LNCAP (cell line): ENCODE results near the gene RNF111.

ENCODE experiments used
- CTCF ChIP-seq: fragments of 450-650 bp; IDR thresholded peaks from 2 replicates; pipeline ENCODE4 v1.5.1; 2017; ENCODE audit warnings: mild to moderate bottlenecking

Gene RNF111

GRCh38 chr15:59042041-59042440 lies 54.6 kb downstream of the RNF111 start:
- TF ChIP-seq CTCF = no peak

GRCh38 chr15:59048897-59049296 lies 61.4 kb downstream of the RNF111 start:
- no peak for TF ChIP-seq CTCF

DNA sequence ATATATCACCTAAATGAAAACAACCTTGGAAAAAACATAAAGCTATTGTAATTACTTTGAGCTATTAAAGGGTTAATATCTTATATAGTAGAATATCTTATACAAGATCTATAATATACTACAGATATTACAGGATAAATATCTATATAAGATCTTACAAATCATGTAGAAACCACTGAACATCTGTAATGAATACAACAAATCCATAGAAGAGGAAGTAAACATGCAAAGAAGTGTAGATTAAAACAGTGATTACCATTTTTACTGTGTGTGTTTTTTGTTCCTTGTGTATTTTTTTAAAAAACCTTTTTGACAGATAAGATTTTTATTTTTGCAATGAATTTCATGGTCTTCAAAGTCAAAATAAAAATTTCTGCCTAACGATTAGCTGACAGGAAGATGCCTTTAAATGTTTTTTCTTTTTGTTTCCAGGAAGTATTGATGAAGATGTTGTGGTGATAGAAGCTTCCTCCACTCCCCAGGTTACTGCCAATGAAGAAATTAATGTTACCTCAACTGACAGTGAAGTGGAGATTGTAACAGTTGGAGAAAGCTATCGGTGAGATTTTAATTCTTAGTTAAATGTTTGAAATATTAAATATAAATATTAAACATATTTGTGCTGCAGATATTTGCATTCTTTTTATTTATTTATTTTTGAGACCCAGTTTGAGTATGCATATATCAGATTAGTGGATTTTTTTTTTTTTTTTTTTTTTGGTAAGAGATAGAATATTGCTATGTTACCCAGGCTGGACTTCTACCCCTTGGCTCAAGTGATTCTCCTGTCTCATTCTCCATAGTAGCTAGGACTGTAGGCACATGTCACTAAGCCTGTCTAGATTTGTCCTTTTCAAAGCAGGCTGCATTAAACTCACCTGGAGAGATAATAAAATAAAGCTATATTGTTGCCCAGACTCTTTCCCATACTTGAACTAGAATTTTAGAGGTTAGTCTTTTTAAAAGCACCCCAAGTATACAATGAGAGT lies 64.7 kb downstream of the RNF111 start:
- no peak for TF ChIP-seq CTCF

- TF ChIP-seq CTCF = no peak
Observed at GRCh38 chr15:59052915-59053407, 65.5 kb downstream of the RNF111 start.

DNA sequence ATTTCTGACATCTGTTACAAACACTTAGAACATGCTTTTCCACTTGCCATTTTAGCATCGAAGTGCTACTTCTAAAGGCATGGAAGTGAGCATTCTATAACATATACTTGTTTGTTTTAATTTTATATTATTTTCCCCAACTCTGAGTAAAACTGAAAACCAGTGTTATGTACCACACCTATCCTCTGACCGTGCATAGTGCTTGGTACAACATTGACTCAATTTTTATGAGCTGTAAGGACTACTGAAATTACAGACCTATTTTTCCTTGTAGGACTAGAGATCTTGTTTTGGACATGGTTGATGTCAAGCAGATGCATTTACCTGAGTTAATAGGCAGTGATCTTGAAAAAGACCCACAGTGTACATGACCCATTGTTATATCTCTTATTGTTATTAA lies 66.0 kb downstream of the RNF111 start:
- no peak for TF ChIP-seq CTCF

DNA sequence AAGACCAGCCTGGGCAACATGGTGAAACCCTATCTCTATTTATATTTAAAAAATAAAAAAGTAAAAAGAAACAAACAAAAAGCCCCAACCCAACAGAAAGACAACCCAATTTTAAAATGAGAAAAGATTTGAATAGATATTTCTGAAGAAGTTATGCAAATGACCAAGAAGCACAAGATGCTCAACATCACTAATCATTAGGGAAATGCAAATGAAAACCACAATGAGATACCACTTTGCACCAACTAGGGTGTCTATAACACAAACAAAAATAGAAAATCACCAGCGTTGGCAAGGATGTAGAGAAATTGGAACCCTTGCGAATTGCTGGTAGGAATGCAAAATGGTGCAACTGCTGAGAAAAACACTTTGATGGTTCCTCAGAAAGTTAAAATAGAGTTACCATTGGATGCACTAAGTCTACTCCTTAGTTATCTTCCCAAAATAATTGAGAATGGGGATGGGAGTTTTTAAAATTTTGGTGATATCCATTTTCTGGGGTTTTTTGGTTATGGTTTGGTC lies 71.7 kb downstream of the RNF111 start:
- no peak for TF ChIP-seq CTCF

- no peak for TF ChIP-seq CTCF
Observed at GRCh38 chr15:59060348-59060747, 72.9 kb downstream of the RNF111 start.
